ENCODE data around the gene FLII. TPM values are rescaled to one million over a fixed set of nuclear protein-coding genes. Genes with fewer than 3 reads are reported as not detected.

Gene FLII
- total and polyA plus RNA-seq, 2 of the 13 experiments (the other 11 are each of a cell fraction or from before 2014, with no cell fraction given) = 130 to 303 TPM

- no peak for TF ChIP-seq MIER2 (CRISPR knock-in tag; IDR thresholded peaks at IDR 0.05)
- TF ChIP-seq ZNF225 (CRISPR knock-in tag; IDR thresholded peaks at IDR 0.05) = no peak
- TF ChIP-seq IKZF5 (CRISPR knock-in tag; IDR thresholded peaks at IDR 0.05) = no peak
- no peak for TF ChIP-seq IRF9 (CRISPR knock-in tag; IDR thresholded peaks at IDR 0.05; ENCODE audit: borderline replicate concordance)
- no peak for TF ChIP-seq MAX (IDR thresholded peaks at IDR 0.05)
- no peak for TF ChIP-seq KDM1A (CRISPR knock-in tag; IDR thresholded peaks at IDR 0.05)
- no peak for TF ChIP-seq GATAD2A (CRISPR knock-in tag; IDR thresholded peaks at IDR 0.05)
- no peak for TF ChIP-seq SP4 (CRISPR knock-in tag; IDR thresholded peaks at IDR 0.05)
- TF ChIP-seq ZNF430 (CRISPR knock-in tag; IDR thresholded peaks at IDR 0.05) = no peak
- no peak for TF ChIP-seq SMARCC2 (IDR thresholded peaks at IDR 0.05)
- no peak for TF ChIP-seq ATAD3A (CRISPR knock-in tag; IDR thresholded peaks at IDR 0.05)
- no peak for TF ChIP-seq DNMT3B (CRISPR knock-in tag; conservative IDR thresholded peaks at IDR 0.05)
- TF ChIP-seq ZNF879 (CRISPR knock-in tag; IDR thresholded peaks at IDR 0.05) = no peak
- no peak for TF ChIP-seq ZFP36L1 (CRISPR knock-in tag; IDR thresholded peaks at IDR 0.05)
These were observed 22.7 kb downstream of the FLII start (continued) for GRCh38 chr17:18235743-18236256.

All from HepG2 (cell line).